CD14-positive monocyte (primary cell): ENCODE data around the gene ELF5. TPM values are rescaled to one million over a fixed set of nuclear protein-coding genes. Genes with fewer than 3 reads are reported as not detected.

ENCODE experiments used
- DNase-seq, 3 donors: peaks; one replicate each; pipeline ENCODE4 v3.0.0-alpha.2; 2011 to 2022
- H2AFZ ChIP-seq: 2 replicates; pipeline ENCODE4 v1.6.0; 2012; ENCODE audit warnings: mild to moderate bottlenecking, low read depth, low read length, inconsistent platforms; ENCODE audit not compliant: insufficient read depth, poor library complexity, severe bottlenecking
- H3K27ac ChIP-seq, 2 donors: 1 replicate in 1 of 2; 2 replicates in 1 of 2; pipeline ENCODE4 v1.5.1; 2012 to 2013; ENCODE audit warnings: low read length in 2 of 2, control low read depth in 1 of 2, inconsistent platforms in 1 of 2, low read depth in 1 of 2, mild to moderate bottlenecking in 1 of 2
- H3K27me3 ChIP-seq, 2 donors: one replicate each; pipeline versions ENCODE4 v1.6.0 to v1.6.1; 2011 to 2013; ENCODE audit warnings: low read length in 2 of 2; ENCODE audit not compliant: control insufficient read depth in 2 of 2, insufficient read depth in 2 of 2
- H3K36me3 ChIP-seq, 2 donors: replicated peaks in 1 of 2; 1 replicate in 1 of 2; 2 replicates in 1 of 2; pipeline versions ENCODE4 v1.5.1 to v1.6.1; 2012 to 2013; ENCODE audit warnings: low read length in 2 of 2, control low read depth in 1 of 2, inconsistent platforms in 1 of 2, mild to moderate bottlenecking in 1 of 2; ENCODE audit not compliant: insufficient read depth in 2 of 2, control insufficient read depth in 1 of 2
- H3K4me1 ChIP-seq, 2 donors: 1 replicate in 1 of 2; 2 replicates in 1 of 2; pipeline versions ENCODE4 v1.5.1 to v1.6.1; 2012 to 2013; ENCODE audit warnings: low read length in 2 of 2, control low read depth in 1 of 2, inconsistent platforms in 1 of 2, mild to moderate bottlenecking in 1 of 2, moderate library complexity in 1 of 2; ENCODE audit not compliant: insufficient read depth in 2 of 2, control insufficient read depth in 1 of 2
- H3K4me2 ChIP-seq: replicated peaks from 2 replicates; pipeline ENCODE3; 2012; ENCODE audit warnings: low read length, moderate library complexity, mild to moderate bottlenecking; ENCODE audit not compliant: poor library complexity, severe bottlenecking; ENCODE audit errors: extremely low read depth
- H3K4me3 ChIP-seq, 3 experiments: fragments of 200-600 bp in 1 of 3; sonication (generic) in 1 of 3; replicated peaks in 1 of 3; 1 replicate in 2 of 3; 2 replicates in 1 of 3; pipeline ENCODE4 v1.5.1; 2011 to 2013; ENCODE audit warnings: low read length in 3 of 3, mild to moderate bottlenecking in 3 of 3, control low read depth in 2 of 3, low read depth in 2 of 3, inconsistent platforms in 1 of 3, moderate library complexity in 1 of 3
- H3K79me2 ChIP-seq: 2 replicates; pipeline ENCODE4 v1.6.0; 2012; ENCODE audit warnings: mild to moderate bottlenecking, control low read depth, inconsistent platforms, low read length, moderate library complexity; ENCODE audit not compliant: insufficient read depth
- H3K9ac ChIP-seq: 2 replicates; pipeline ENCODE4 v1.6.0; 2017; ENCODE audit warnings: low read length, mild to moderate bottlenecking; ENCODE audit not compliant: insufficient read depth, poor library complexity, severe bottlenecking
- H3K9me3 ChIP-seq, 2 donors: replicated peaks in 1 of 2; 1 replicate in 1 of 2; 2 replicates in 1 of 2; pipeline versions ENCODE4 v1.5.1 to v1.6.1; 2012 to 2013; ENCODE audit warnings: low read length in 2 of 2, control low read depth in 1 of 2; ENCODE audit not compliant: control insufficient read depth in 1 of 2, insufficient read depth in 1 of 2
- H4K20me1 ChIP-seq: 2 replicates; pipeline ENCODE4 v1.6.0; 2012; ENCODE audit warnings: mild to moderate bottlenecking, low read length, control low read depth, moderate library complexity; ENCODE audit not compliant: insufficient read depth
- H3K27ac Mint-ChIP-seq, 7 donors: one replicate each; pipeline ENCODE4 v1.8.0; 2020; ENCODE audit warnings: mild to moderate bottlenecking in 7 of 7, mixed read lengths in 7 of 7, moderate library complexity in 6 of 7, inconsistent platforms in 2 of 7
- H3K27me3 Mint-ChIP-seq, 3 donors: one replicate each; pipeline ENCODE4 v1.8.0; 2021 to 2022; ENCODE audit warnings: low read depth in 3 of 3, mild to moderate bottlenecking in 3 of 3, mixed read lengths in 3 of 3, moderate library complexity in 3 of 3, inconsistent platforms in 1 of 3
- H3K36me3 Mint-ChIP-seq, 2 donors: one replicate each; pipeline ENCODE4 v1.8.0; 2020; ENCODE audit warnings: mixed read lengths in 2 of 2, inconsistent platforms in 1 of 2, mild to moderate bottlenecking in 1 of 2
- H3K4me1 Mint-ChIP-seq: one replicate; pipeline ENCODE4 v1.8.0; 2020; ENCODE audit warnings: mild to moderate bottlenecking, mixed read lengths
- H3K4me3 Mint-ChIP-seq, 2 donors: one replicate each; pipeline ENCODE4 v1.8.0; 2020; ENCODE audit warnings: mild to moderate bottlenecking in 2 of 2, mixed read lengths in 2 of 2, moderate library complexity in 1 of 2
- H3K9me3 Mint-ChIP-seq, 7 donors: one replicate each; pipeline ENCODE4 v1.8.0; 2020 to 2022; ENCODE audit warnings: mixed read lengths in 7 of 7, mild to moderate bottlenecking in 6 of 7, moderate library complexity in 6 of 7, inconsistent platforms in 2 of 7
- CTCF ChIP-seq: fragments of 200-600 bp; IDR thresholded peaks from one replicate; pipeline ENCODE4 v1.8.0; 2022; ENCODE audit warnings: antibody characterized with exemption, mild to moderate bottlenecking
- WGBS: methylation state at CpG from one replicate; pipeline ENCODE4 v1.1.5; 2013; ENCODE audit warnings: missing lambda C conversion rate; ENCODE audit not compliant: insufficient coverage; 5-methylcytosine and 5-hydroxymethylcytosine counted together
- intact Hi-C, 2 donors: fragments of 100-400 bp; cut with micrococcal nuclease; formaldehyde crosslinking; loops; one replicate each; pipeline versions ENCODE4 v1.15.0 to v1.15.1; 2023
- polyA plus RNA-seq, 3 donors: library from polyadenylated mRNA; depleted of rRNA in 1 of 3; unstranded in 2 of 3; stranded (reverse) in 1 of 3; fragments of 300-500 nt in 2 of 3; fragments of >200 nt in 1 of 3; fragmentation: Illumina TruSeq in 2 of 3; gene quantifications; 1 replicate in 2 of 3; 2 replicates in 1 of 3; pipeline ENCODE4 v1.2.3, GENCODE V29; 2012 to 2021

Gene ELF5
- polyA plus RNA-seq, 3 donors = 0.27 TPM; not detected in 2

- no peak overlapping the region for H2AFZ ChIP-seq
- peaks cover 7 to 11% of the 10 kb centered on the region in 2 donors for H3K36me3 ChIP-seq
- H3K9ac ChIP-seq = no peak overlapping the region
- intact Hi-C loops = no loop called here
- Mint-ChIP-seq H3K27me3 (no peaks in the 10 kb centered on the region), H3K36me3 (peaks cover 15 to 39% of the 10 kb centered on the region in 2 donors), H3K4me1 (peaks cover 93% of the 10 kb centered on the region), H3K9me3 (peaks cover 0 to 4% (median 3%) of the 10 kb centered on the region in 7 donors), H3K4me3 (peak overlapping the region in 1 of 2 donors; percentile 2), H3K27ac (peak overlapping the region in 4 of 7 donors; percentile 1 to 88 (median 36))
- no peak for TF ChIP-seq CTCF
- H3K27me3 ChIP-seq = no peaks in the 10 kb centered on the region
- peaks cover 96% of the 10 kb centered on the region for H4K20me1 ChIP-seq
- H3K4me1 ChIP-seq = peaks cover 92 to 100% of the 10 kb centered on the region in 2 donors
- no peaks in the 10 kb centered on the region for H3K9me3 ChIP-seq
- no CpG with 5 or more reads among the region's 4 CpGs for WGBS
- peak; percentile 21 to 48 (median 43) for DNase-seq
- peak overlapping the region; percentile 49 for H3K4me2 ChIP-seq
- peak overlapping the region in 1 of 2 donors; percentile 54 for H3K27ac ChIP-seq
- H3K4me3 ChIP-seq = peak overlapping the region in 1 of 3 experiments; percentile 25
- peaks cover 100% of the 10 kb centered on the region for H3K79me2 ChIP-seq
These were observed 67.6 kb downstream of the ELF5 start for GRCh38 chr11:34445956-34446355.

GRCh38 chr11:34444428-34444827, 69.2 kb downstream of the ELF5 start:
- H3K36me3 Mint-ChIP-seq = peaks cover 8 to 26% of the 10 kb centered on the region in 2 donors
- H3K27me3 Mint-ChIP-seq = no peaks in the 10 kb centered on the region
- Histone ChIP-seq H4K20me1 (peaks cover 87% of the 10 kb centered on the region), H3K36me3 (peaks cover under 1% of the 10 kb centered on the region in 2 donors), H3K4me2 (no peak overlapping the region), H3K27me3 (no peaks in the 10 kb centered on the region), H3K9ac (no peak overlapping the region), H3K4me3 (no peak overlapping the region), H3K4me1 (peaks cover 93 to 100% of the 10 kb centered on the region in 2 donors), H3K79me2 (peaks cover 100% of the 10 kb centered on the region), H3K27ac (peak overlapping the region in 1 of 2 donors; percentile 46), H2AFZ (no peak overlapping the region), H3K9me3 (no peaks in the 10 kb centered on the region)
- peaks cover 0 to 4% (median 0%) of the 10 kb centered on the region in 7 donors for H3K9me3 Mint-ChIP-seq
- no peak for DNase-seq
- peak overlapping the region in 3 of 7 donors; percentile 6 to 63 (median 60) for H3K27ac Mint-ChIP-seq
- no peak overlapping the region for H3K4me3 Mint-ChIP-seq
- intact Hi-C loops = no loop called here
- peaks cover 92% of the 10 kb centered on the region for H3K4me1 Mint-ChIP-seq
- no peak for TF ChIP-seq CTCF
- WGBS = no CpG with 5 or more reads among the region's 4 CpGs
